ENCODE data around the gene HEYL. TPM values are rescaled to one million over a fixed set of nuclear protein-coding genes. Genes with fewer than 3 reads are reported as not detected.
A peak's percentile ranks its signal among the peaks of the same experiment; 100 is the strongest.

HEYL gene
- total RNA-seq, 4 donors from 2014 or later, result 0.78 to 3.3 (median 2.4) TPM

DNA sequence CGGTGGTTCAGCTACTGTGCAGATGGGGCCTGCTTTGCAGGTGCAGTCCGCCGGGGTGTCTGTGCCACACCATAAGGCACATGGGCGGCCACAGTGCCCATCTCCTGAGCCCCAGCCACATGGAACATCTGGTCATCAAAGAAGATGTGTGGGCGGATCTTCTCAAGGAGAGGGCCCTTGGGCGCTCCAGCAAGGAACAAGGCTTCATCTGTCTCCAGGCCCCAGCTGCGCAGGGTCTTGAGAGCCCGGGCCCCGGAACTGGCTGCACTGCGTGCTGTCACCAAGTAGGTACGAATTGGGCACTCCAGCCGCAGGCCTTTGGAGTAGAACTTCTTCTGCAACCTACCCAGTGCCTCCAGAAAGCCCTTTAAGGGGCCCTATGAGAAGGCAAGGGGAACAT, 19.7 kb upstream of the HEYL start:
- no peak overlapping the region for H3K4me3 ChIP-seq
- H3K4me1 ChIP-seq, result peaks cover 7 to 17% of the 10 kb centered on the region in 2 donors
- no peaks in the 10 kb centered on the region for H3K9me3 ChIP-seq
- H3K36me3 ChIP-seq, result peaks cover 0 to 30% of the 10 kb centered on the region in 2 donors
- in situ Hi-C loops (cut with MboI; ENCODE audit: low sequenced_read_pairs in 4 of 4) (loop anchor here in 2 of 4 donors (10.0 kb wide), 1 partner anchor 54 kb away; no protein-coding TSS in a partner anchor), intact Hi-C loops (cut with DNase I; ENCODE audit: low total_unique reads) (no loop called here)
- ATAC-seq, result no peak
- TF ChIP-seq, protein P1, sequence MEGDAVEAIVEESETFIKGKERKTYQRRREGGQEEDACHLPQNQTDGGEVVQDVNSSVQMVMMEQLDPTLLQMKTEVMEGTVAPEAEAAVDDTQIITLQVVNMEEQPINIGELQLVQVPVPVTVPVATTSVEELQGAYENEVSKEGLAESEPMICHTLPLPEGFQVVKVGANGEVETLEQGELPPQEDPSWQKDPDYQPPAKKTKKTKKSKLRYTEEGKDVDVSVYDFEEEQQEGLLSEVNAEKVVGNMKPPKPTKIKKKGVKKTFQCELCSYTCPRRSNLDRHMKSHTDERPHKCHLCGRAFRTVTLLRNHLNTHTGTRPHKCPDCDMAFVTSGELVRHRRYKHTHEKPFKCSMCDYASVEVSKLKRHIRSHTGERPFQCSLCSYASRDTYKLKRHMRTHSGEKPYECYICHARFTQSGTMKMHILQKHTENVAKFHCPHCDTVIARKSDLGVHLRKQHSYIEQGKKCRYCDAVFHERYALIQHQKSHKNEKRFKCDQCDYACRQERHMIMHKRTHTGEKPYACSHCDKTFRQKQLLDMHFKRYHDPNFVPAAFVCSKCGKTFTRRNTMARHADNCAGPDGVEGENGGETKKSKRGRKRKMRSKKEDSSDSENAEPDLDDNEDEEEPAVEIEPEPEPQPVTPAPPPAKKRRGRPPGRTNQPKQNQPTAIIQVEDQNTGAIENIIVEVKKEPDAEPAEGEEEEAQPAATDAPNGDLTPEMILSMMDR (IDR thresholded peaks at IDR 0.05 in 4 of 5, conservative IDR thresholded peaks at IDR 0.05 in 1 of 5), result no peak
- no peak for TF ChIP-seq POLR2A (IDR thresholded peaks at IDR 0.05)
- peak overlapping the region in 1 of 4 donors; percentile 76 for H3K27ac ChIP-seq
- H3K27me3 ChIP-seq, result no peaks in the 10 kb centered on the region
- DNase-seq, result no peak

DNA sequence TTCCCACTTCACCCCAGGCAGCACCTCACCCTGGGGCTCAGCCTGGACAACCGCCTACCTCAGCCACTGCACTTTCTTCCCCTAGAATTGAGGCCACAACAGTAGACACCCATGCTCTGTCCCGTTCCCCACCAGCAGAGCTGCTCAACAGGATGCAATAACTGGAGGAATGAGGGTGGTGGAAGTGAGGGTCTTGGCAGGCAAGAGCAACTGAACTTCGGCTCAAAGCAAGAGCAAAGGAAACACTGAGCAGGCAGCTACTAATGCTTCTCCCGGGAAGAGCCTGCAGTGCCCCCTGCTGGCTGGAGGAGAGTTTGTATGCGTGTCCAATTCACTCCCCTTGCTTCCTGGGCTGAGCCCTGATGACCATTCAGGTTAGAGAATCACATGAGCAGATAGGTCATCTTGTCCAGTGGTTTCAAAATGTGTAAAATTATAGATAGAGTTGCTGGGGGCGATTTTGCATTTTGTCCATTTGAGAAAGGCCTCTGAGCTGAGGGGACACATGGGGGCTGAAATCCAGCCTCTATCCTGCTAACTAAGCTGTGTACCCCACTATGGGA, 18.6 kb upstream of the HEYL start:
- H3K4me1 ChIP-seq, result peaks cover 15 to 25% of the 10 kb centered on the region in 2 donors
- intact Hi-C loops (cut with DNase I; ENCODE audit: low total_unique reads), result no loop called here
- H3K27ac ChIP-seq, result peak overlapping the region; percentile 43 to 79 (median 69)
- ATAC-seq (peak in 1 of 2 donors; percentile 22), DNase-seq (peak in 1 of 2 donors; percentile 65)
- no peak for TF ChIP-seq POLR2A (IDR thresholded peaks at IDR 0.05)
- TF ChIP-seq, protein P1 (IDR thresholded peaks at IDR 0.05 in 4 of 5, conservative IDR thresholded peaks at IDR 0.05 in 1 of 5), result peak; percentile 69 to 83 (median 73)
- H3K27me3 ChIP-seq, result no peaks in the 10 kb centered on the region
- H3K4me3 ChIP-seq, result no peak overlapping the region
- peaks cover 0 to 30% of the 10 kb centered on the region in 2 donors for H3K36me3 ChIP-seq
- H3K9me3 ChIP-seq, result no peaks in the 10 kb centered on the region
- in situ Hi-C loops (cut with MboI; ENCODE audit: low sequenced_read_pairs in 4 of 4), result loop anchor here in 2 of 4 donors (10.0 kb wide), 1 partner anchor 53 kb away; no protein-coding TSS in a partner anchor

DNA sequence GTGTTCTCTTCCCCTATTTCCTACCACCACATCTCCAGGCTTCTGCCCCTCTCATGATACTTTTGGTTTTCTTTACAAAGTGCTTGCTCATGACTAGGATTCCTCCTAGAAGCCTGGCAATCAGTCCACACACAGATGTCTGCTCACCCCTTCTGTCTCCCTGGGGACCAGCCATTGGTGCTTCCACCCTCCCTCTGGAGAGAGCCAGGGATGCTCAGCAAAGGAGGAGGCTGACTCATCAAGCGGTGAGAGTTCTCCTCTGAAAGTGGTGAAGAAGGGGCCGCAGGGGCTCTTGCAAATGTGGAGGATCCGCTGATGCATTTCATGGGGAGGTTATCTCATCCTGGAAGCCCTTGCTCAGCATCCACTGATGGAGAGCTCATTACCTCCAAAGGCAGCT, 18.0 kb upstream of the HEYL start:
- Histone ChIP-seq H3K9me3 (no peaks in the 10 kb centered on the region), H3K4me3 (no peak overlapping the region), H3K27ac (peak overlapping the region in 3 of 4 donors; percentile 62 to 79 (median 76)), H3K27me3 (no peaks in the 10 kb centered on the region), H3K4me1 (peaks cover 21 to 28% of the 10 kb centered on the region in 2 donors), H3K36me3 (peaks cover 0 to 26% of the 10 kb centered on the region in 2 donors)
- DNase-seq, result no peak
- no peak for ATAC-seq
- intact Hi-C loops (cut with DNase I; ENCODE audit: low total_unique reads) (no loop called here), in situ Hi-C loops (cut with MboI; ENCODE audit: low sequenced_read_pairs in 4 of 4) (loop anchor here in 2 of 4 donors (10.0 kb wide), 1 partner anchor 53 kb away; no protein-coding TSS in a partner anchor)
- TF ChIP-seq, protein P1 (IDR thresholded peaks at IDR 0.05 in 4 of 5, conservative IDR thresholded peaks at IDR 0.05 in 1 of 5), result no peak

DNA sequence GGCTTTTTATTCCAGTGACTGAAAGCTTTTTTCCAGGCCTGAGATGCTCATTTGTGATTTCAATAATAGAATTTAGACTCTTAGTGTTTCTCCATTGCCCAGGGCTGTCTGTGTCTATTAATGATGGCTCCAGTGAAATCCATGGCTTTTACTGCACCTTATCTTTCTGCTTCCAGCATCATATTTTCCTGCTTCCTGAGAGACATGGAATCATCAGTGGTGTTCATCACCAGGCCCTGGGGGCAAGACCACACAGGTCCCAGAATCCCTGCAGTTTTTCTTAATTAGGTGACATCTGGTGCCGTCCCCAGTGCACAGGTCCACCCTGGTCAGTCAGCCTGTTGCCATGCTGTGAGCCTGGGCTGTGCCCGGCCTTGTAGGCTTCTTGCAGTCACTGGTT, 16.9 kb upstream of the HEYL start:
- Histone ChIP-seq H3K4me1 (peaks cover 22 to 32% of the 10 kb centered on the region in 2 donors), H3K27ac (peak overlapping the region in 3 of 4 donors; percentile 26 to 79 (median 76)), H3K27me3 (no peaks in the 10 kb centered on the region), H3K4me3 (no peak overlapping the region), H3K9me3 (no peaks in the 10 kb centered on the region), H3K36me3 (peaks cover 0 to 18% of the 10 kb centered on the region in 2 donors)
- no peak for ATAC-seq
- DNase-seq, result no peak
- intact Hi-C loops (cut with DNase I; ENCODE audit: low total_unique reads), result no loop called here
- TF ChIP-seq, protein P1 (IDR thresholded peaks at IDR 0.05 in 4 of 5, conservative IDR thresholded peaks at IDR 0.05 in 1 of 5), result no peak
- TF ChIP-seq POLR2A (IDR thresholded peaks at IDR 0.05), result no peak
- in situ Hi-C loops (cut with MboI; ENCODE audit: low sequenced_read_pairs in 4 of 4), result loop anchor here in 2 of 4 donors (10.0 kb wide), 1 partner anchor 52 kb away; no protein-coding TSS in a partner anchor
